ENCODE results near the gene SLC5A1. TPM values are rescaled to one million over a fixed set of nuclear protein-coding genes. Genes with fewer than 3 reads are reported as not detected.

The SLC5A1 gene
- total RNA-seq, 4 donors from 2014 or later, result 0.24 TPM; not detected in 3

DNA sequence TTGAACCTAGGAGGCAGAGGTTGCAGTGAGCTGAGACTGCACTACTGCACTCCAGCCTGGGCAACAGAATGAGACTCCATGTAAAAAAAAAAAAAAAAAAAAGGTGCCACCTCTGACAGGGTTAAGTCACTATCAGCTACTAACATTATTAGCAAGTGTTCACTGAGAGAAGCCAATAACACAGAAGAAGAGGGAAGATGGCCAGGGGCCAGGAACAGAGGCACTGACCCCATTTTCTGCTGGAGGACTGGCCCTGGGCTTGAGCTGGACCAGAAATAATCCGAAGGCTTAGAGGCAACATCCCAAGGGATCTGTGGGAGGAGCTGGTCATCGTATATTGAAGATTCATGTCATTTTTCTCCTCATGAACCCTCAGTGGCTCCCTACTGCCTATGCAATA is 5.0 kb downstream of the SLC5A1 start:
- H3K9me3 ChIP-seq, result no peaks in the 10 kb centered on the region
- no peak for ATAC-seq
- H3K27ac ChIP-seq, result no peak overlapping the region
- intact Hi-C loops (cut with DNase I; ENCODE audit: low total_unique reads), result no loop called here
- H3K4me3 ChIP-seq, result no peak overlapping the region
- in situ Hi-C loops (cut with MboI; ENCODE audit: low sequenced_read_pairs in 4 of 4), result no loop called here
- H3K27me3 ChIP-seq, result no peaks in the 10 kb centered on the region
- no peak for TF ChIP-seq POLR2A (IDR thresholded peaks at IDR 0.05)
- TF ChIP-seq, protein P1, sequence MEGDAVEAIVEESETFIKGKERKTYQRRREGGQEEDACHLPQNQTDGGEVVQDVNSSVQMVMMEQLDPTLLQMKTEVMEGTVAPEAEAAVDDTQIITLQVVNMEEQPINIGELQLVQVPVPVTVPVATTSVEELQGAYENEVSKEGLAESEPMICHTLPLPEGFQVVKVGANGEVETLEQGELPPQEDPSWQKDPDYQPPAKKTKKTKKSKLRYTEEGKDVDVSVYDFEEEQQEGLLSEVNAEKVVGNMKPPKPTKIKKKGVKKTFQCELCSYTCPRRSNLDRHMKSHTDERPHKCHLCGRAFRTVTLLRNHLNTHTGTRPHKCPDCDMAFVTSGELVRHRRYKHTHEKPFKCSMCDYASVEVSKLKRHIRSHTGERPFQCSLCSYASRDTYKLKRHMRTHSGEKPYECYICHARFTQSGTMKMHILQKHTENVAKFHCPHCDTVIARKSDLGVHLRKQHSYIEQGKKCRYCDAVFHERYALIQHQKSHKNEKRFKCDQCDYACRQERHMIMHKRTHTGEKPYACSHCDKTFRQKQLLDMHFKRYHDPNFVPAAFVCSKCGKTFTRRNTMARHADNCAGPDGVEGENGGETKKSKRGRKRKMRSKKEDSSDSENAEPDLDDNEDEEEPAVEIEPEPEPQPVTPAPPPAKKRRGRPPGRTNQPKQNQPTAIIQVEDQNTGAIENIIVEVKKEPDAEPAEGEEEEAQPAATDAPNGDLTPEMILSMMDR (IDR thresholded peaks at IDR 0.05 in 4 of 5, conservative IDR thresholded peaks at IDR 0.05 in 1 of 5), result no peak
- no peak for DNase-seq
- peaks cover 23 to 40% of the 10 kb centered on the region in 2 donors for H3K4me1 ChIP-seq
- H3K36me3 ChIP-seq, result no peaks in the 10 kb centered on the region

DNA sequence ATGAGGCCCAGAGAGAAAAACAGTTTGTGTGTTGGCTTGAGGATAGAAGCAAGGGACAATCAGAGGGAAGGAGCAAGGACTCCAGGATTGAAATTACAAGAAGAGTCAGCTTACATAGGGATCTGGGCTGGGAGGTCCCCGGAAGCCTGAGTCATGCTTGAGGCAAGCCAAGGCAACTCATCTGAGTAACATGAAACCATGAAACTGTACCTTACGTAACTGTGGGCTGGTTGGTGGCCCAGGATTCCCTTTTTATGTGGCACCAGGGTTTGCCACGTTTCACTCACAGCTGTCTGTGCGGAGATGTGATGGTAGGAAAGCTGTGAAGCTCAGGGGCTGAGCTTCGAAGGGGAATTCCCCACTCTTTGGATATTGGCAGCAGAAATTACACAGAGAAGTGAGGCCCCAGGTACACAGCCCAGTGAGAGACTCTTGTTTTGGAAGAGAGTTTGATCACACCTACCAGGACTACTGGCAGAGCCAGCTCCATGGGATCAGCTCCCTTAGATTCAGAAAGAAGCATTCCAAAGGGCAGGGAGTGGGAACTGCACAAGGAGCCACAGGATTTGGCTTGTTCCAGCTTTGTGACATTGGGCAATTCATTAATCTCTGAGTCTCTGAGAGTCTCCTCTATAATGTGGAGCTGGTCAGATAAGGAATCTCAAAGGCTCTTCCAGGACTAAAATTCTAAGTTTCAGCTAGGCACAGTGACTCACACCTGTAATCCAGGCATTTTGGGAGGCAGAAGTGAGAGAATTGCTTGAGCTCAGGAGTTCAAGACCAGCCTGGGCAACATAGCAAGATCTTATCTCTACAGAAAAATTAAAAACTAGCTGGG is 7.8 kb downstream of the SLC5A1 start:
- H3K9me3 ChIP-seq, result no peaks in the 10 kb centered on the region
- peak; percentile 81 to 92 for DNase-seq
- intact Hi-C loops (cut with DNase I; ENCODE audit: low total_unique reads) (no loop called here), in situ Hi-C loops (cut with MboI; ENCODE audit: low sequenced_read_pairs in 4 of 4) (no loop called here)
- no peaks in the 10 kb centered on the region for H3K36me3 ChIP-seq
- TF ChIP-seq POLR2A (IDR thresholded peaks at IDR 0.05), result no peak
- TF ChIP-seq, protein P1 (IDR thresholded peaks at IDR 0.05 in 4 of 5, conservative IDR thresholded peaks at IDR 0.05 in 1 of 5), result no peak
- H3K4me1 ChIP-seq, result peaks cover 13 to 23% of the 10 kb centered on the region in 2 donors
- no peaks in the 10 kb centered on the region for H3K27me3 ChIP-seq
- ATAC-seq, result peak; percentile 99 to 100
- H3K4me3 ChIP-seq, result no peak overlapping the region
- peak overlapping the region; percentile 69 to 83 (median 76) for H3K27ac ChIP-seq

DNA sequence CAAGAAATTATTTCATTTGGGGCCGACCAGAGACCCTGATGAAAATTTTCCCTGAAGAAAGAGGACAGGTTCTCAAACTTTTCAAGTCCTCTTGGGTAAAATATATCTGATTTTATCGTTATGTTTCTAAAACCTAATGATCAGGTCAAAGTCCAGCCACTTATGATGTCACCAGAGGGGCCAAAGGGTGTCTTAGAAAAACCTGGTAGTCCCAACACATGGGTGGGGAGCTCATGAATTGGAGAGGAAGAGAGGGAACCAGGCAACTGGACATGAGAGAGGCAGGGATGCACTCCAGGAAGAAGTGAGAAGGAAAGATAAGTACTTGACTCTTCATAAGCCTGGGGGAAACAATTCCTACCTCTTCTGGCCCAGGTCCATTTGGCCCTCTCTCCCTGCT is 9.2 kb downstream of the SLC5A1 start:
- Histone ChIP-seq H3K27me3 (no peaks in the 10 kb centered on the region), H3K4me1 (peaks cover 13 to 23% of the 10 kb centered on the region in 2 donors), H3K4me3 (no peak overlapping the region), H3K36me3 (no peaks in the 10 kb centered on the region), H3K9me3 (no peaks in the 10 kb centered on the region), H3K27ac (no peak overlapping the region)
- in situ Hi-C loops (cut with MboI; ENCODE audit: low sequenced_read_pairs in 4 of 4), result no loop called here
- intact Hi-C loops (cut with DNase I; ENCODE audit: low total_unique reads), result no loop called here
- no peak for DNase-seq
- TF ChIP-seq, protein P1 (IDR thresholded peaks at IDR 0.05 in 4 of 5, conservative IDR thresholded peaks at IDR 0.05 in 1 of 5), result no peak
- TF ChIP-seq POLR2A (IDR thresholded peaks at IDR 0.05), result no peak
- ATAC-seq, result no peak

DNA sequence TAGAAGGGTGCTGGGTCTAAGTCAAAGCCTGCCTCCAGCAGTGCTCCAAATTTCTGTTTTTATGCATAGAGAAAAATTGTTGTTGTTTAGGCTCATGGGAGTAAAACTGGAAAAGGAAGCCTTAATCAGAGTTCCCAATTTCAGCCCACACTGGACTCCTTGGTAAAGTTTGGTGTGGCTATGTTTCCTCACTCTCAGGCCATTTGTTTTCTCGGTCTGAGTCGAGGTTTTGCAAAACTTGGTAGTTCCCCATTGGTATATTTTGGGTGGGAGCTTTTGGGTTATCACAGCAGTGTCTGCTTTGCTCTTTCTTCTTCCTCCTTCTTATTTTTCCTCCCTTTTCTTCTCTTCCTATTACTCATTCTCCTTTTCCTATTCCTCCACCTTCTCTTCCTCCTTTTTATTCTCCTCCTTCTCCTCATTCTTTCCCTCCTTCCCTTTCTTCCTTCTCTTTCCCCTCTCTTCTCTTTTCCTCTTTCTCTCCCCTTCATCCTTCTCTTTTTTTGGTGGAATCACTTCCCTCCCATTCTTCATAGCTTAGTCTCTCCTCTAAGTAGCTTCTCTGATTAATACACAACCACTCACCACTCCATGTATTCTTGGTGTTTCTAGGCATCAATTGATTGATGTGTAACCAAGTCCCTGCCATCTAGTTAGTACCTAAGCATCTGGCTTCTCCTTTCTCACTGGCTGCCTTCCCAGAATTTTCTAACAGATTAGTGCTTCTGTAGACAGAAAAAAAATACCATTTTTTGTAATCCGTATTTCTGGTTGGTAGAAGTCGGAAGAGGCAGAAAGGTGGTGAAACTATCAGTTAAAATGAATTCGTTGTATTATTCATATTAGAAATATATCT is 10.1 kb downstream of the SLC5A1 start:
- H3K4me1 ChIP-seq, result peaks cover 21 to 28% of the 10 kb centered on the region in 2 donors
- no peak for DNase-seq

More for the DNA sequence above, 10.1 kb downstream of the SLC5A1 start:
- Histone ChIP-seq H3K27me3 (no peaks in the 10 kb centered on the region), H3K9me3 (no peaks in the 10 kb centered on the region), H3K4me3 (no peak overlapping the region), H3K36me3 (no peaks in the 10 kb centered on the region), H3K27ac (no peak overlapping the region)
- TF ChIP-seq, protein P1 (IDR thresholded peaks at IDR 0.05 in 4 of 5, conservative IDR thresholded peaks at IDR 0.05 in 1 of 5), result no peak
- no peak for TF ChIP-seq POLR2A (IDR thresholded peaks at IDR 0.05)
- in situ Hi-C loops (cut with MboI; ENCODE audit: low sequenced_read_pairs in 4 of 4), result no loop called here
- no peak for ATAC-seq
- intact Hi-C loops (cut with DNase I; ENCODE audit: low total_unique reads), result no loop called here

All from gastrocnemius medialis (tissue), 4 donors.